Islet precursor cell (in vitro differentiated cells): ENCODE data around the gene BMERB1.
"Not testable (repeated sequence)": the region's sequence is repeated elsewhere in the genome, so short reads cannot be mapped to it uniquely, and the experiment has no call there.

Source experiments
- DNase-seq: peaks from one replicate; pipeline ENCODE4 v3.0.0-alpha.2; 2018

Gene BMERB1

GRCh38 chr16:15529673-15530072, 95.3 kb downstream of the BMERB1 start:
- DNase-seq, result no peak

- DNase-seq, result no peak
These were observed 95.7 kb downstream of the BMERB1 start for GRCh38 chr16:15530085-15530484.

- DNase-seq, result no peak
These were observed 98.4 kb downstream of the BMERB1 start for GRCh38 chr16:15532825-15533224.

GRCh38 chr16:15533386-15533785, 99.0 kb downstream of the BMERB1 start:
- DNase-seq, result no peak

- DNase-seq, result no peak
These were observed 101.4 kb downstream of the BMERB1 start for GRCh38 chr16:15535772-15536171.

GRCh38 chr16:15536843-15537242, 102.5 kb downstream of the BMERB1 start:
- DNase-seq, result no peak

- no peak for DNase-seq
These were observed 104.1 kb downstream of the BMERB1 start for GRCh38 chr16:15538507-15538906.

- peak; percentile 59 for DNase-seq
These were observed 104.8 kb downstream of the BMERB1 start for GRCh38 chr16:15539197-15539596.

GRCh38 chr16:15542261-15542660, 107.9 kb downstream of the BMERB1 start:
- DNase-seq, result no peak

- no peak for DNase-seq
These were observed 108.5 kb downstream of the BMERB1 start for GRCh38 chr16:15542734-15543347.

GRCh38 chr16:15544405-15544804, 110.0 kb downstream of the BMERB1 start:
- no peak for DNase-seq

- DNase-seq, result no peak
These were observed 111.2 kb downstream of the BMERB1 start for GRCh38 chr16:15545544-15545943.

GRCh38 chr16:15547072-15547767, 112.8 kb downstream of the BMERB1 start:
- DNase-seq, result not testable (repeated sequence)

- no peak for DNase-seq
These were observed 113.3 kb downstream of the BMERB1 start for GRCh38 chr16:15547768-15548096.

GRCh38 chr16:15548482-15548891, 114.1 kb downstream of the BMERB1 start:
- no peak for DNase-seq

GRCh38 chr16:15552507-15552906, 118.1 kb downstream of the BMERB1 start:
- no peak for DNase-seq

- no peak for DNase-seq
These were observed 119.1 kb downstream of the BMERB1 start for GRCh38 chr16:15553313-15554088.

GRCh38 chr16:15556130-15556529, 121.7 kb downstream of the BMERB1 start:
- no peak for DNase-seq

- no peak for DNase-seq
These were observed 122.9 kb downstream of the BMERB1 start for GRCh38 chr16:15557258-15557657.

- DNase-seq, result no peak
These were observed 124.8 kb downstream of the BMERB1 start for GRCh38 chr16:15559176-15559575.

- no peak for DNase-seq
These were observed 130.4 kb downstream of the BMERB1 start for GRCh38 chr16:15564604-15565339.

- no peak for DNase-seq
These were observed 131.7 kb downstream of the BMERB1 start for GRCh38 chr16:15566095-15566494.

GRCh38 chr16:15567823-15568222, 133.4 kb downstream of the BMERB1 start:
- no peak for DNase-seq
